Sigmoid colon (tissue), 7 donors: ENCODE results near the gene ZC3H11A. TPM values are rescaled to one million over a fixed set of nuclear protein-coding genes. Genes with fewer than 3 reads are reported as not detected.
"Not testable (repeated sequence)": the region's sequence is repeated elsewhere in the genome, so short reads cannot be mapped to it uniquely, and the experiment has no call there.

ENCODE experiments used
- DNase-seq: peaks from one replicate; pipeline ENCODE4 v3.0.0-alpha.2; 2019
- H3K27ac ChIP-seq, 4 donors: fragments of 200-600 bp; sonication (generic); one replicate each; pipeline ENCODE4 v1.5.1; 2016 to 2019; ENCODE audit warnings: mild to moderate bottlenecking in 1 of 4
- H3K27me3 ChIP-seq, 3 donors: fragments of 200-600 bp; sonication (generic); one replicate each; pipeline ENCODE4 v1.5.1; 2019; ENCODE audit warnings: mild to moderate bottlenecking in 1 of 3
- H3K36me3 ChIP-seq, 4 donors: fragments of 200-600 bp; sonication (generic); one replicate each; pipeline ENCODE4 v1.5.1; 2016 to 2019
- H3K4me1 ChIP-seq, 4 donors: fragments of 200-600 bp; sonication (generic); one replicate each; pipeline ENCODE4 v1.5.1; 2017 to 2019
- H3K4me3 ChIP-seq, 4 donors: fragments of 200-600 bp; sonication (generic); one replicate each; pipeline ENCODE4 v1.5.1; 2017 to 2019; ENCODE audit warnings: mild to moderate bottlenecking in 2 of 4, moderate library complexity in 1 of 4
- H3K9me3 ChIP-seq, 4 donors: fragments of 200-600 bp in 3 of 4; sonication (generic) in 3 of 4; one replicate each; pipeline versions ENCODE4 v1.5.1 to v1.6.1; 2013 to 2019
- EP300 ChIP-seq, 4 donors: sonication (generic); formaldehyde crosslinking; IDR thresholded peaks; one replicate each; pipeline ENCODE4 v1.6.1; 2017; ENCODE audit warnings: antibody characterized with exemption in 4 of 4
- POLR2A ChIP-seq, 2 donors: fragments of 450-650 bp; IDR thresholded peaks; one replicate each; pipeline ENCODE4 v1.6.1; 2016; ENCODE audit warnings: antibody characterized with exemption in 2 of 2, mild to moderate bottlenecking in 2 of 2, moderate library complexity in 2 of 2
- POLR2AphosphoS5 ChIP-seq, 4 donors: sonication (generic); formaldehyde crosslinking; IDR thresholded peaks; one replicate each; pipeline ENCODE4 v1.6.1; 2017; ENCODE audit warnings: antibody characterized with exemption in 4 of 4
- WGBS, 2 donors: extraction: QIAGEN DNeasy Blood & Tissue Kit; methylation state at CpG; one replicate each; pipeline ENCODE4 v1.1.7; 2013; 5-methylcytosine and 5-hydroxymethylcytosine counted together
- intact Hi-C: fragments of 100-400 bp; cut with DNase I; formaldehyde crosslinking; loops from one replicate; pipeline ENCODE4 v1.15.1; 2023
- polyA plus RNA-seq, 3 donors: library from polyadenylated mRNA; stranded (reverse); fragments of 200-250 nt; gene quantifications; one replicate each; pipeline ENCODE4 v1.2.3, GENCODE V29; 2013
- total RNA-seq, 4 donors: library from RNA; depleted of rRNA; stranded (reverse); fragments of >200 nt; gene quantifications; one replicate each; pipeline ENCODE4 v1.1.0, GENCODE V29; 2016
- TF ChIP-seq, protein P1 (sequence below), 4 experiments: fragments of 450-650 bp in 3 of 4; fragments of 200-600 bp in 1 of 4; IDR thresholded peaks; one replicate each; pipeline ENCODE4 v1.5.1; 2016 to 2019; ENCODE audit warnings: antibody characterized with exemption in 4 of 4, mild to moderate bottlenecking in 3 of 4, moderate library complexity in 2 of 4
- donor health status: healthy with polysubstance abuse.
- donor health status: Bipolar disorder and iron deficiency.
- donor health status: healthy.

ZC3H11A gene
- total RNA-seq (100 to 1,000 TPM in 1 of 4 donors, 10 to 100 TPM in 3; 84.9 to 111 (median 88.6) TPM), polyA plus RNA-seq (10 to 100 TPM; 17.8 to 44.3 (median 19.2) TPM)

DNA sequence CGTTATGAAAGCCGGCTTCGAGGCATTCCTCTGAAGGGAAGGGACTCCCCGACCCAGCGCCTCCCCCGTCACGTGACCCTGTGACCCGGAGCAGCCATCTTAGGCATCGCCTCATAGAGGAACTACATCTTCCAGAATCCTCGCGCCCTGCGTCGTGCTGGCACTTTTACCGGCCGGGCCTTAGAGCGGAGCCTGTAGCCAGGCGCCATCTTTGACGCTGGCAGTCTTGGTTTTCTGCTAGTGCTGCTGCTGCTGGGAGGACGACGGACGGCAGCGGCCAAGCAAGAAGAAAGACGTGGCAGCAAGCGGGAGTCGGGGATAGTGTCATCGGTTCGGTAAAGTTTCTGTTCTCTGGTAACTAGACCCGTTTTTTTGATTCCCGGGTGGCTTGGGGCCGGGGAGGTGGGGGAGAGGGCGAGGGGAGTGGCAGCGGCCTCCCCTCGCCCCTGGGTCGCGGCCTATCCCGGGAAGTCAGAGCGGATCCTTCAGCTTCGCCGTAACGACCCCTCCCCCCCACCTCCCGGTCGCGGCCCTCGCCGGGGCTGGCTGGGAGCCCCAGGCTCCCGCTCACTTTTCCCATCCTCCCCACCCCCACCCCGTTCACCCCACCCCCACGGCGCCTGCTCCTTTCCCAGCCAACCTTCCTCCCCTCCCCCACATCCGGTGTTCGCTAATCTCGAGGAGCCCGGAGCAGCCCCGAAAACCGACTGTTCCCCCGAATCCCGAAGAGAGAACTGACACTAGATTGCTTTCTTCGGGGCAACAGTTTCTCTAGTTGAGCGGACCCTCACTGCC lies at the start of gene ZC3H11A, which contains the start of gene ZBED6:
Gene ZC3H11A, plus strand, starts transcription at position 183 of the 795 bp plus-strand sequence. CDS start 21,448 bp downstream, outside the sequence.
Gene ZBED6, plus strand, starts transcription at position 183 of the 795 bp plus-strand sequence. CDS start 1,900 bp downstream, outside the sequence.
- intact Hi-C loops = loop anchor here (2.0 to 10.0 kb wide), 5 partner anchors 25 to 293 kb away; no protein-coding TSS in a partner anchor
- H3K4me3 ChIP-seq = peak within 1 kb of the TSS; percentile 68 to 90 (median 78)
- H3K27me3 ChIP-seq = no peaks in the 10 kb centered on the region
- peaks cover 0 to 15% (median 0%) of the 10 kb centered on the region in 4 donors for H3K36me3 ChIP-seq
- 0 to 1% methylated on average over 59 of the region's 59 CpGs for WGBS, 2 donors
- TF ChIP-seq POLR2A (IDR thresholded peaks at IDR 0.05) (peak; percentile 59 to 65), EP300 (IDR thresholded peaks at IDR 0.05) (peak in 1 of 4 donors; percentile 65), POLR2AphosphoS5 (IDR thresholded peaks at IDR 0.05) (peak; percentile 78 to 92 (median 86))
- TF ChIP-seq, protein P1, sequence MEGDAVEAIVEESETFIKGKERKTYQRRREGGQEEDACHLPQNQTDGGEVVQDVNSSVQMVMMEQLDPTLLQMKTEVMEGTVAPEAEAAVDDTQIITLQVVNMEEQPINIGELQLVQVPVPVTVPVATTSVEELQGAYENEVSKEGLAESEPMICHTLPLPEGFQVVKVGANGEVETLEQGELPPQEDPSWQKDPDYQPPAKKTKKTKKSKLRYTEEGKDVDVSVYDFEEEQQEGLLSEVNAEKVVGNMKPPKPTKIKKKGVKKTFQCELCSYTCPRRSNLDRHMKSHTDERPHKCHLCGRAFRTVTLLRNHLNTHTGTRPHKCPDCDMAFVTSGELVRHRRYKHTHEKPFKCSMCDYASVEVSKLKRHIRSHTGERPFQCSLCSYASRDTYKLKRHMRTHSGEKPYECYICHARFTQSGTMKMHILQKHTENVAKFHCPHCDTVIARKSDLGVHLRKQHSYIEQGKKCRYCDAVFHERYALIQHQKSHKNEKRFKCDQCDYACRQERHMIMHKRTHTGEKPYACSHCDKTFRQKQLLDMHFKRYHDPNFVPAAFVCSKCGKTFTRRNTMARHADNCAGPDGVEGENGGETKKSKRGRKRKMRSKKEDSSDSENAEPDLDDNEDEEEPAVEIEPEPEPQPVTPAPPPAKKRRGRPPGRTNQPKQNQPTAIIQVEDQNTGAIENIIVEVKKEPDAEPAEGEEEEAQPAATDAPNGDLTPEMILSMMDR (IDR thresholded peaks at IDR 0.05) = no peak
- H3K9me3 ChIP-seq = no peaks in the 10 kb centered on the region
- DNase-seq = peak; percentile 100
- peaks cover 0 to 46% (median 44%) of the 10 kb centered on the region in 4 donors for H3K4me1 ChIP-seq
- H3K27ac ChIP-seq = peak within 1 kb of the TSS; percentile 92 to 99 (median 96)

DNA sequence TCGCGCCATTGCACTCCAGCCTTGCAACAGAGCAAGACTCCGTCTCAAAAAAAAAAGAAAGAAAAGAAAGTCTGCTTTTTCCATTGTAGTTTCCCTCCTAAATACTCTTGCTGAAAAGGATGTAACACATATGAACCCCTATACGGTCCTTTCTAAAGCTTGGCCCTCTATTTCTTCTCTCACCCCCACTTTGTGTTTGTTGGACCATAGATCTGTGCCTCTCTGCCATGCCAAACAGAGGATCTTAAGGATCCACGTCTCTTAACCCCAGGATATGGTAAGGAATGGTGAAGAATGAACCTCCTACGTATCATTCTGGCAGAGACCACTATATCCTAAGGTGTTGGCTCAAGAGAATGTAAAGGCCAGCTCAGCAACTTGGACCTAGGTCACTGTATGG lies 49.1 kb upstream of the ZC3H11A start:
- intact Hi-C loops = no loop called here
- H3K9me3 ChIP-seq = no peaks in the 10 kb centered on the region
- peaks cover 0 to 28% (median under 1%) of the 10 kb centered on the region in 4 donors for H3K36me3 ChIP-seq
- no peaks in the 10 kb centered on the region for H3K27me3 ChIP-seq
- 95 to 96% methylated on average over 6 of the region's 6 CpGs for WGBS, 2 donors
- no peak for DNase-seq
- peaks cover 0 to 30% (median 19%) of the 10 kb centered on the region in 4 donors for H3K4me1 ChIP-seq
- no peak overlapping the region for H3K4me3 ChIP-seq
- no peak for TF ChIP-seq POLR2A (IDR thresholded peaks at IDR 0.05)
- TF ChIP-seq EP300 (IDR thresholded peaks at IDR 0.05) = no peak
- TF ChIP-seq, protein P1 (IDR thresholded peaks at IDR 0.05) = no peak
- TF ChIP-seq POLR2AphosphoS5 (IDR thresholded peaks at IDR 0.05) = no peak
- no peak overlapping the region for H3K27ac ChIP-seq

DNA sequence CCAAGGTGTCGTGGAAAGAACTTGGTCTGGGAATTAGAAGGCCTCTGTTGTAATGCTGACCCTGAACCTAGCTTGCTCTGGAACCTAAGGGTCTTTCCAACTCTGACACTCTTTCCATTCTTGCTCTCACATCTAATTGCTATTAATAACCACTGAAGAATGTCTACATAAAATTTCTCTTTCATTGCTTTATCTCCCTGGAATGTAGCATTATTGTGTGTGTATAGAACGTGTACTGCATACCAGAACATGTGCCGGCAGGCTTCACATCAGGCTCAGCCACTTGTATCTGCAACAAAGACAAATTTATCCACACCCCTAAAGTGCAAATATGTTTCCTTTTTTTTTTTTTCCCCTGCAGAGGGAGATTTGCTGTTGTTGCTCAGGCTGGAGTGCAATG lies 44.4 kb upstream of the ZC3H11A start:
- H3K4me1 ChIP-seq = peaks cover 0 to 9% (median 8%) of the 10 kb centered on the region in 4 donors
- DNase-seq = no peak
- WGBS, 2 donors = 72 to 79% methylated on average over 3 of the region's 3 CpGs
- no peaks in the 10 kb centered on the region for H3K36me3 ChIP-seq
- intact Hi-C loops = no loop called here
- no peak overlapping the region for H3K4me3 ChIP-seq
- no peaks in the 10 kb centered on the region for H3K27me3 ChIP-seq
- no peaks in the 10 kb centered on the region for H3K9me3 ChIP-seq
- H3K27ac ChIP-seq = peak overlapping the region in 2 of 4 donors; percentile 25 to 34
- no peak for TF ChIP-seq EP300 (IDR thresholded peaks at IDR 0.05)
- TF ChIP-seq, protein P1 (IDR thresholded peaks at IDR 0.05) = no peak
- no peak for TF ChIP-seq POLR2A (IDR thresholded peaks at IDR 0.05)
- no peak for TF ChIP-seq POLR2AphosphoS5 (IDR thresholded peaks at IDR 0.05)

DNA sequence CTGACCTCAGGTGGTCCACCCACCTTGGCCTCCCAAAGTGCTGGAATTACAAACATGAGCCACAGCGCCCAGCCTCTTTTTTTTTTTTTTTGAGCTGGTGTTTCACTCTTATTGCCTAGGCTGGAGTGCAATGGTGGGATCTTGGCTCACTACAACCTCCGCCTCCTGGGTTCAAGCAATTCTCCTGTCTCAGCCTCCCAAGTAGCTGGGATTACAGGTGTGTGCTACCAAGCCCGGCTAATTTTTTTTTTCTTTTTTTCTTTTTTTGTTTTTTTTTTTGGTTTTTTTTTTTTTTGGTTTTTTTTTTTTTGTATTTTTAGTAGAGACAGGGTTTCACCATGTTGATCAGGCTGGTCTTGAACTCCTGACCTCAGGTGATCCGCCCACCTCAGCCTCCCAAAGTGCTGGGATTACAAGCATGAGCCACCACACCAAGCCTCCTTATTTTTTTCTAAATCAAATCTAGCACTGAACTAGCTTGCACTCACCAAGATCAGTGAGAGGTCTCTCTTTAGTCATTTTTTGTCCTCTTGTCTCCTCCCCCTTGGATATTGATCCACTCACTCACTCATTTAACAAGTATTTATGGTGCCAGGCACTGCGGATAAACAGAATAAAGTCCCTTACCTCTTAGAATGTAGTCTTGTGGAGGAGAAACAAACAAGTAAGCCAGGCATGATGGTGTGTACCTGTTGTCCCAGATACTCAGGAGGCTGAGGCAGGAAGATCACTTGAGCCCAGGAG lies 43.6 kb upstream of the ZC3H11A start:
- H3K27me3 ChIP-seq, intact Hi-C loops, DNase-seq, H3K36me3 ChIP-seq, H3K9me3 ChIP-seq, H3K4me3 ChIP-seq, H3K4me1 ChIP-seq: not testable (repeated sequence)
- WGBS, 2 donors = 91 to 94% methylated on average over 5 of the region's 5 CpGs
- H3K27ac ChIP-seq = peak overlapping the region in 1 of 4 donors; percentile 34

GRCh38 chr1:203754455-203754864 lies 41.0 kb upstream of the ZC3H11A start:
- intact Hi-C loops = no loop called here
- H3K36me3 ChIP-seq = no peaks in the 10 kb centered on the region
- no peaks in the 10 kb centered on the region for H3K9me3 ChIP-seq
- TF ChIP-seq, protein P1 (IDR thresholded peaks at IDR 0.05) = no peak
- TF ChIP-seq POLR2A (IDR thresholded peaks at IDR 0.05) (no peak), POLR2AphosphoS5 (IDR thresholded peaks at IDR 0.05) (no peak), EP300 (IDR thresholded peaks at IDR 0.05) (no peak)
- peaks cover 0 to 9% (median 8%) of the 10 kb centered on the region in 4 donors for H3K4me1 ChIP-seq
- no peak overlapping the region for H3K27ac ChIP-seq
- DNase-seq = no peak
- 66 to 81% methylated on average over 4 of the region's 4 CpGs for WGBS, 2 donors
- no peaks in the 10 kb centered on the region for H3K27me3 ChIP-seq
- H3K4me3 ChIP-seq = no peak overlapping the region
